HTERT RPE-1 (cell line): Measurements from ENCODE around the gene YAF2.
"Not testable (repeated sequence)": the region's sequence is repeated elsewhere in the genome, so short reads cannot be mapped to it uniquely, and the experiment has no call there.

ENCODE experiments used
- in situ Hi-C: fragments of 300-500 bp; cut with MboI; formaldehyde crosslinking; loops from 4 replicates; pipeline ENCODE4 v1.14.3; 2020; ENCODE audit warnings: low sequenced_read_pairs

The YAF2 gene

DNA sequence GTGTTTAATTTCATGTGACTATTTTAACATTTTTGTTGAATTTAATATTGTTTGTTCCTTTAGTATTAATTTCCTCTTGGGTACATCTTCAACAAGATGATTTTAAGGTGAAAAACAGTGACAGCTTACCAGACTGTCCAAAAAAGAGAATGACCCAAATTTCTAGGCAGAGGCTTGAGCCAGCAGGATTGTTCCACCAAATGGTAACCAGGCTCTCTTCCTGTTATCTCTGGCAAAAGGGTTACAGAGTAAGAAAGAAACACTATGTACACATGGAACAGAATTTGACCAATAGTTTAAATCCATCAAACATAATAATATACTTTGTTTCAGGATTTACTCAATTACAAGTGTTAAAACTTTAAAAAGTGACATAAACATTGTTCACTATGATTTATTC is 39.0 kb downstream of the YAF2 start:
- in situ Hi-C loops: no loop called here

DNA sequence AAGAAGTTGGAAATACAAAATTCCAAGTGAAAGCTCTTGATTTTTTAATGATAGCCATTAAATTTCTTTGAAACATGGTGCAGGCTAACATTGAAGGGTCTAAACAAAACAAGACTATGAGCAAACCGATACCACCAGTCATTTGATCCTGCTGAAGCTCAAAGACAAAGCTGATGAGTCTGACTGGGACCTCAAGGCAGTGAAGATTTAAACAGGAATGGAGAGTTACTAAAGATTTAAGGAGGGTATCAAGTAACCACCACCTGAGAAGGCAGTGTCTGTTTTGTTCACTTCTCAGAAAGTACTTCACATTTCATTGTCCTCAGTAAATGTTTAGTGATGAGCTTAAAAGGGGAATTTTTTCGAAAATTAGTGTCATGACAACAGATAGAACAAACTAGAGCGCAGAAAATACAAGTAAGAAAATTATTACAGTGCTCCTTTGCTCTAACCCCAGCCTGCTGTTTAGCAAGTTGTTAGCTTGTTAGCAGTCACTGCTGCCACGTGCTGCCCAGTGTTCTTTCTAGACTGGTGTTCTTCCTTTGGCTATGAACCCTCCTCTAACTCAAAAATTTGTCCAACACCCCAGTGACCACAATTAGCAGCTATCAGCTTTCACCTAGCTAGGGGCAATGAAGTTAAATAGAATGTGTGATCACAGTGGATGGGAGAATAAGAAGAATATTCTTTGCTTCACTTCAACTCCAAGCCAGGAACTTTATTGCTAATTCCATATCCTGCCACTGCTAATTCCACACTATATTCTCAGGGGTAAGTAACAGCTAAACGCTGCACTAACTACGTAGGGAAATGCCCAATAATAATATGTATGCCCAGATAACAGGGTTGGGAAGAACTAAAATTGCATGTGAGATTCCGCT is 41.1 kb downstream of the YAF2 start:
- in situ Hi-C loops: no loop called here

DNA sequence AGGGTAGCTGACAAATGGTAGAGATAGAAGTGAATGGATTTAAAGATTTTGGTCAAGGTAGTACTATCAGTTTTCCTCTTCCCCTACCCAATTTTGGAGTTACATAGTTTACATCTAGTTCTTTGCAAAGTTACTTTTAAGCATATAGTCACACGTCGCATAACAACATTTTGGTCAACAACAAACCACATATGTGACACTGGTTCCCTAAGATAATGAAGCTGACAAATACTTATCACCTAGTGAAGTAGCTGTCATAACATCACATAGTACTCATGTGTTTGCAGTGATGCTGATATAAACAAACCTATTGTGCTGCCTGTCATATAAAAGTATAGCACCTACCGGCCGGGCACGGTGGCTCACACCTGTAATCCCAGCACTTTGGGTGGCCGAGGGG is 45.4 kb downstream of the YAF2 start:
- in situ Hi-C loops: no loop called here

DNA sequence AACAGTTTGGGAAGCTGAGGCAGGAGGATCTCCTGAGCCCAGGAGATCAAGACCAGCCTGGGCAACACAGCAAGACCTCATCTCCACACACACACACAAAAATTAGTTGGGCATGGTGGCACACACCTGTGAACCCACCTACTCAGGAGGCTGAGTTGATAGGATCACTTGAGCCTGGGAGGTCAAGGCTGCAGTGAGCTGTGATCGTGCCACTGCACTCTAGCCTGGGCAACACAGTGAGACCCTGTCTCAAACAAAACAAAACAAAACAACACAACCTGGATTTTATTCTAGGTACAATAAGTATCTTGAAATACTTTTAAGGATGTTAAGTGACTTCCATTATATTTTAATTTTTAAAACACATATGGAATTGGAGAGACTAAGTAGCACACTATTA is 45.8 kb downstream of the YAF2 start:
- in situ Hi-C loops: no loop called here

DNA sequence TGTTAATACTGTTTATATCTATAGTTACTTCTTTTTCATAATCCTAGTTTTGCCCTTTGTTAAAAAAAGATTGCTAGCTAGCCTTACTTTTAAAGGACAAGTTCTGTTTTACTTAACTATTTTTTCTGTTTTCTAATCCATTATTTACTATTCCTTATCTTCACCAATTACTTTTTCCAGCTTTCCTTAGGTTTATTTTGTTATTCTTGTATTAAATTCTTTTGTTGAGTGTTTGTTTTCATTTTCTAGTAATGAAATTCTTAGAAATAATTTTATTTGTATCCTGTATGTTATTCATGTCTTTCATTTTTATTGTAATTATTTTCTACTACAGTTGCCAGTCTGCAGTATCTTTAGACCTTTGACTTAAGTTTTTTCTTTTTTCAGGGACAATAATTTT is 47.7 kb downstream of the YAF2 start:
- in situ Hi-C loops: no loop called here

DNA sequence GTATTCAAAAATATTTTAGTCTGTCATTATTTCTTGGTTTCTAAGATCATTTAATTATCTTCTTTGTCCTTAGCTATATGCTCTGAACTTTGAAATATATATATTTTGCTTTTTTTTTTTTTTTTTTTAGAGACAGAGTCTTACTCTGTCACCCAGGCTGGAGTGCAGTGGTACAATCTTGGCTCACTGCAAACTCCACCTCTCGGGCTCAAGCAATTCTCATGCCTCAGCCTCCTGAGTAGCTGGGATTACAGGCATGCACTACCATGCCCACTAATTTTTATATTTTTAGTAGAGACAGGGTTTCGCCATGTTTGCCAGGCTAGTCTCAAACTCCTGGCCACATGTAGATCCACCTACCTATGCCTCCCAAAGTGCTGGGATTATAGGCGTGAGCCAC is 49.8 kb downstream of the YAF2 start:
- in situ Hi-C loops: not testable (repeated sequence)

DNA sequence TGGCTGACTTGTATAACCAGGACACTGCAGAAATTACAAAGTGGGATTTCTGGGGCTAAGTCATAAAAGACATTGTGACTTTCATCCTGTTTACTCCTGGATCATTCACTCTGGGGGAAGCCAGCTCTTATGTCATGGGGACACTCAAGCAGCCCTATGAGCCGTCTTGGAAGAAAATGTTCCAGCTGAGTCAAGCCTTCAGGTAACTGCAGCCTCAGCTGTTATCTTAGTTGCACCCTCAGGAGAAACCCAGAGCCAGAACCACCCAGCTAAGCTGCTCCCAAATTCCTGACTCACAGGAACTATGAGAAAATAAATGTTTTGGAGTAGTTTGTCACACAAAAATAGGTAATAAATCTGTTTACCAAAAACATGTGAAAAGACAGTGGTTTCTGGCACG is 50.2 kb downstream of the YAF2 start:
- in situ Hi-C loops: no loop called here

DNA sequence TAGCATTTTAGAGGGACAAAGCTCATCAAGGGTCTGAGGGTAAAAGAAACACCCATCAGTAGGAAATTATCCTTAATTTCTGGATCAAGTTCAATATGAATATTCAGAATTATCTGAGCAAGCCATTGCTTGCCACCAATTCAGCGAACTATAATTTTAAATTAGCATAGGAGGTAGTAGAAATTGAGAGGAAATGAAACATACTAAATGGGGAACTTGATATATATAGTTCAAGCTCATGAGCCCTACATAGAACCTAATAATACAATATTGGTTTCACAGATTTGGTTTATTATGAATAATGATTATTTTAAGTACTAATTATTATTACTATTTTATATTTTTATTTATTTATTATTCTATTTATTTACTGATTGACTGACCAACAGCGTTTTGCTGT is 51.3 kb downstream of the YAF2 start:
- in situ Hi-C loops: no loop called here

DNA sequence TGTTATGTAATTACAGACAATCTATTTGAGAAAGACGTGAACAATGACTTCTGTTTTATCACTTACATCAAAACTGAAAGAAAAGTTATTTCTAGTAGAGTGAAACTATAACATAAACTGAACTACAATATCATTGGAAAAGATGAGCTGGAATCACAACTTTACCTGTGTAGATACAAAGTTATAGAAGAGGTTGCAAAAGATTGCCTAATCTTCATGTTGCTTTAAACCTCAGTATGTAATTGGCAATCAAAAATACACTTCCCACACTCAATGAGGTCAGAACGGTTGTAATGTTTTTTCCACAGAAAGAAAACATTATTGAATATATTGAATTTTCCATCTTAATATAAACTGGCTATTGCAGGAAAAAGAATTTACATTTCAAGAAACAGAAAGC is 55.7 kb downstream of the YAF2 start:
- in situ Hi-C loops: no loop called here

DNA sequence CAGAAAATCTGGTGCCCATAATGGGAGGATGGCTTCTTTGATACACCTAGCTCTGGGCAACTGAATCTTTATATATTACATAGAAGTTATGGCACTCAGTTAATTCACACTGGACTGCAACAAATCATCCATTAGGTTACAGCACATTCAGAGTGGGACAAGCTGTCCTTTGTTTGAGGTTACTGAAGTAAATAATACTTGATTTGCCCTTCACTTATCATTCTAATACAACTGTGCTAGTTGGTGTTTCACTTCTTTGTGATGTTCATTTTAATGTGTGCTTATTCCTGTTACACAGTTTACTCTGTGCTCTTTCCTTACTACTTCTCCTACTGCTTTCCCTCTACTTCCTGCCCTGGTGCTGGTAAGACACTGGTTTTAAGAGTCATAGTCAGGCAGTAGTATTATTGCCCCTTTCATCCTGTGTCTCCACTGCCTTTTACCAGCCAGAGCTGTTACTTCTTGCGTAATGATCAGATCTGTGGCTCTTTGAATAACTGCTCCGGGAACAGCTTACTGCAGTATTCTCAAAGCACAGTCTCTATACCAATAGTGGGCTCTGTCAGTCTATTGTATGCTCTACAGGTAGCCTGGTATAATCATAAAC is 57.0 kb downstream of the YAF2 start:
- in situ Hi-C loops: no loop called here

DNA sequence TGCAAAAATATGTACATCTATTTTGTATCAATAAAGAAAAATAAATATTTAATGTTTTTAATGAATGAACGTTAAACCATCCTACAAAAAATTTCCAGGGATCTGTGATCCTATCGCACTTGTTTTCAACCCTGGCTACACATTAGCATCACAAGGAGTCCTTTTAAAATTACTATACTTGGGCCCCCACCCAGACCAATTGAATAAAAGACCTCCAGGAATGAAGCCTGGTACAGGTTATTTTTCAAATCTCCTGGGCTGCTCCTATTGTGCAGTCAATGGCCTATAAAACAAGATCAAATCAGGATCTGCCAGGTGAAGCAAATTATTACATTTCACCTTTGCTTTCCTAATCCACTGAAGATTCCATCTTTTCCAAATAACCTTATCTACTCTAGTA is 59.9 kb downstream of the YAF2 start:
- in situ Hi-C loops: no loop called here

DNA sequence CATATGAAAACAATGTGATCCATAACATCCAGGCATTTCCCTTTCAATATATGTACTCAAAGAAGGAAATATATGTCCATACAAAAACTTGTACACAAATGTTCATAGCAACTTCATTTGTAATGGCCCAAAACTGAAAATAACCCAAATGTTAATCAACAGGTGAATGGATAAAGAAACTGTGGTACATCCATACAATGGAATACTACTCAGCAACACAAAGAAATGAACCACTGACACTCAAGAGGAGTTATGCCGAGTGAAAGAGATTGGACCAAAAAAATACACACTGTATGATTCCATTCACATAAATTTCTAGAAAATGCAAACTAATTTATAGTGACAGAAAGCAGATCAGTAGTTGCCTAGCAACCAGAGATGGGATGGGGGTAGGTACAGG is 63.1 kb downstream of the YAF2 start:
- in situ Hi-C loops: no loop called here

DNA sequence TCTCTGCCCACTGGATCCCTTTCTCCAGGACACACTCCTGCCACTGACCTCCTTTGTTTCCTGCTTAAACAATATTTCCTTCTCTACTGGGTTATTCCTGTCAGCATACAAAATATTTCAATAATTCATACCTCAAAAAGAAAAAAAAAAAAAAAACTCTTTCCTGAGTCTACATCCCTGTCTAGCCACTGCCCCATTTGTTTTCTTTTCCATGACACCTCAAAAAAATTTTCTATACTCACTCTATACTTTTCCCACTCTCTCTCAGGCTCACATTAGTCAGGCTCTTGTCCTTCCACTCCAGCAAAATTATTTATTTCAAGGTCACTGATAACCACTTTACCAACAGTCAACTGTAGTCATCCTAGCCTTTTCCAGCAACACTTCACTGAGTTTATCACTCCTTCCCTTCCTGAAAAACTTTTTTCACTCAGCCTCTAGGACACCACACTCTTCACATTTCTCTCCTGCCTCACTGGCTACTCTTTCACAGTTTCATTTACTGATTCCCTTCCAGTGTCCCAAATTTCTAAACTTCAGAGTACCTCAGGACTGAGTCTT is 64.0 kb downstream of the YAF2 start:
- in situ Hi-C loops: no loop called here

DNA sequence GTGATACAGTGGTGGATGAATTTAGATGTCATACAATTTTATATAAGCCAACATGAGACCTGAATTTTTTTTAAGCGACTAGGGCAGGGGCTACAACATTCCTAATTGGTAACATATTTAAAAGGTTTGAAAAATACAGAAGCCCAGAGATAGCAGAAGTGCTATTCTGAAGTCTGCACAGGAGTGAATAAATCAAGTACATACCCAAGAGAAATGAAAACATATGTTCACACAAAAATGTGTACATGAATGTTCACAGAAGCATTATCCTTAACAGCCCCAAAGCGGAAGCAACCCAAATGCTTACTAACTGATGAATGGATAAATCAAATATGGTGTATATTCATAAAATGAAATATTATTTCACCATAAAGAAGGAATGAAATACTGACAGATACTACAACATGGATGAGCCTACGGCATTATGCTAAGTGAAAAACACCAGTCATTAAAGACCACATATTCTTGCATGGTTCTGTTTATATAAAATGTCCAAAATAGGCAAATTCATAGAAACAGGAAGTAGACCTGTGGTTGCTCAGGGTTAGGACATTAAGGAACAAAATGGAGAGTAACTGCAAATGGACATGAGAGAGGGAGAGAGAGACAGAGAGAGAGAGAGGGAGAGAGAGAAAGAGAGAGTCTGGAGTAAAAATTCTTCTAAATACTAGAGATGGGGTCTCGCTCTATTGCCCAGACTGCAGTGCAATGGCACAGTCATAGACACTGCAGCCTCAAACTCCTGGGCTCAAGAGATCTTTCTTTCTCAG is 65.4 kb downstream of the YAF2 start:
- in situ Hi-C loops: no loop called here

DNA sequence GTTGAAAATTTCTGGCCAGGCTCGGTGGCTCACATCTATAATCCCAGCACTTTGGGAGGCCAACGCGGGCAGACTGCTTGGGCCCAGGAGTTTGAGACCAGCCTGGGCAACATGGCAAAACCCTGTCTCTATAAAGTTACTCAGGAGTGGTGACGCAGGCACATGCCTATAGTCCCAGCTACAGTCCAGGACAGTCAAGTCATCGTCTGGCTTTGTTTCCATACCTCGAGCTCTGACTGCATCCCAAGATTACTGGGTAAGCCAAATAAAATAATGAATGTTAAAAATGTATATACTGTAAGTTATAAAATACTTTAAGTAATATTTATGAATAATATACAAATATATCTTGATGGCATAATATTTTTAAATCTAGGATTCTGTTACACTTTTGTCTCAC is 70.3 kb downstream of the YAF2 start:
- in situ Hi-C loops: no loop called here

DNA sequence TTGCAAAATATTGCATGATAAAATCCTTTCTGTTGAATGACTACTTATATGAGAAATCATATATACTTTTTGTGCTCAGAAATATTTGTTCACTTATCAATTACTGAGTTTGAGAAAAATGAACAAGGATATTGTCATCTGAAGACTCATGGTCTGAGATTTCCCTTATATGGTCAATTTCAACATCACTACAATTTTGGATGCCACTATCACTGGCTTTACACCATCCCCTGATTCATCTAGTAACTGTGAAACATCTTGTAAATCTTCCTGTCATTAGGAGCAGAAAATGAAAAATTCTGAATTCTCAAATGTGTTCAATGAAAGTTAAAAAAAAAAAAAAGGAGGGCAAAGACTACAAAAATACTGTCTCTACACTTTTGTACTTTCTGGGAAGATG is 71.5 kb downstream of the YAF2 start:
- in situ Hi-C loops: no loop called here

DNA sequence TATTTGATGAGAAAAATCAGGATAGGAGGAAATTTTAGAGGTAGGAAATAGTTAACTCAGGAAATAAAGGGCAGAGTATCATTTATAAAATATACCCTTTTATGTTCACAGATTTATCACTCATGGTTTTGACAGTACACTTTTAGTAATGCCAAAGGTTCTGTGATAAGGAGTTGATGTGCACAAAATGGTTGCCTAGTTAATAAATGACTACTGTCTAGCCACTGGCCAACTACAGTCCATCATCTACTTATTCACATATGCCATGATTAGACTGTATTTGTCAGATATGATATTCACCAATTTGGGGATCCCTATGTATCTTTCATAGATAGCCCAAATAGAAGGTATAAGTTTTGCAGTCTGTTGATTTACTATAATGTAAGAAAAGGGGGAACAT is 74.1 kb downstream of the YAF2 start:
- in situ Hi-C loops: no loop called here

DNA sequence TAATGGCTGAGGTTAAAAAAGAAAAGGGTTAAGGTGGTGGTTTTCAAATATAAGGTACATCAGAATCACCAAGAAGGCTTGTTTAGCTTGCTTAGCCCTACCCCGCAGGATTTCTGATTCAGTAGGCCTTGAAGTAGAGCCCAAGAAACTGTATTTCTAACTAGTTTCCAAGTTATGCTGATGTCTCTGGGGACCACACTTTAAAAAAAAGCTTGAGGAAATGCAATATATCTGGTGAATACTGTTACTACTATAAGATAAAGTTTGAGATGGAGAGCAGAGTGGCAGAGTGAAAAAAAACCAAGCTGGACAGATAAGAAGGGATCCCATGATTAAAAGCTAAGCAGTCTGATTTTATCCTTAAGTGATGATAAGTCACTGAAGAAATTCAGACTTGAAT is 75.1 kb downstream of the YAF2 start:
- in situ Hi-C loops: no loop called here

DNA sequence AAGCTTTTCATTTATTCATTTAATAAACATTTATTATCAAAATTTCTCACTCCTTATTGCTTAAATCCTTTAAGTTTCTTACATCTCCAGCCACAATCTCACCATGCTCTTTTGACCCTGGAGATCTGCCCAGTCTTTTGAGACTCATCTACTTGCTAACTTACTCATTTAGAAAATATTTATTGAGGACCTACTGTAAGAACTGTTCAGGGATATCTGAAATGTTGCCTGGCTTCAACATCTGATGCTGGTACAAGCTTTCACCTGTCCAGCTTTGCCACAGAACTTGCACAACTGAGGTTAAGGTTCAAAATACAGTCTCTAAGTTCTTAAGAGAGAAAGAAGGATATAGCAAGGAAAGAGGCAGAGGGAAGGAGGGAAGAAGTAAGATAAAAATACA is 75.9 kb downstream of the YAF2 start:
- in situ Hi-C loops: no loop called here

DNA sequence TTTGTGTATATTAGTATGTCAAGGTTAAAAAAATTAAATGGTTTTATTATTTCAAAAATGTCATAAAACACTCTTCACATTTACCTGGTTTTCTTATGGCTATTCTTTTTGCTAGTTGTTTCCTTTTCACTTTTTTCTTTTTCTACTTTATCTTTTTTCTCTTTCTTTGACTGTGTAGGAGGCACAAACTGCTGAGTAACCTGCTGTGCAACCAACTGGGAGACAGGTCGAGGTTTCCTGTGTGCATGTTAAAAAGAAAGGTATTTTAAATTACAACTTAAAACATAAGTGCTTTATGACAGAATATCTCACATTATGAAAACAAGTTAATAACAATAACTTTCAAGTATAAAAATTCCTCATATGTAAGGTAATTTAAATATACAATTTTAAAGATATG is 76.5 kb downstream of the YAF2 start:
- in situ Hi-C loops: no loop called here

DNA sequence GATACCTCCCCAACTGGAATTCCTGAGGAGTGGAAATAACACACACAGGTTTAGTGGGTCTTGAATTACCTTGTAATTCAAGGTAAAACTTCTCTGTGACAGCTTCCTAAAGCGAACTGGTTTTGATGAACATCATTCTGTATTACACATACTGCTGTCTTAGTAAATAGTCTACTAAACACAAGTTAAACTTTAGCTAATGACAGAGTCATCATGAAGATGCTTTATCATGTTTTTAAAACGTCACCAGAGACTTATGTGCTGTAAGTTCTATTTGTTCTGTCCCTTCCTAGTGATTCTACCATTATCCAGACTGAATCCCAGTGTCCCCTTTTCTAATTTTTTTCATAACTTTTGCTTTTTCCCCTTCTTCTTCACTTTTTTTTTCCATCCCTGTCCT is 81.8 kb downstream of the YAF2 start:
- in situ Hi-C loops: no loop called here
